GM21390 (cell line): Measurements from ENCODE around the gene CHMP1B.

Experiments
- ATAC-seq: cut with Tn5 transposase; IDR thresholded peaks from one replicate; pipeline ENCODE4 v1.9.1; 2021; ENCODE audit not compliant: unreplicated experiment

Gene CHMP1B, protein sequence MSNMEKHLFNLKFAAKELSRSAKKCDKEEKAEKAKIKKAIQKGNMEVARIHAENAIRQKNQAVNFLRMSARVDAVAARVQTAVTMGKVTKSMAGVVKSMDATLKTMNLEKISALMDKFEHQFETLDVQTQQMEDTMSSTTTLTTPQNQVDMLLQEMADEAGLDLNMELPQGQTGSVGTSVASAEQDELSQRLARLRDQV

DNA sequence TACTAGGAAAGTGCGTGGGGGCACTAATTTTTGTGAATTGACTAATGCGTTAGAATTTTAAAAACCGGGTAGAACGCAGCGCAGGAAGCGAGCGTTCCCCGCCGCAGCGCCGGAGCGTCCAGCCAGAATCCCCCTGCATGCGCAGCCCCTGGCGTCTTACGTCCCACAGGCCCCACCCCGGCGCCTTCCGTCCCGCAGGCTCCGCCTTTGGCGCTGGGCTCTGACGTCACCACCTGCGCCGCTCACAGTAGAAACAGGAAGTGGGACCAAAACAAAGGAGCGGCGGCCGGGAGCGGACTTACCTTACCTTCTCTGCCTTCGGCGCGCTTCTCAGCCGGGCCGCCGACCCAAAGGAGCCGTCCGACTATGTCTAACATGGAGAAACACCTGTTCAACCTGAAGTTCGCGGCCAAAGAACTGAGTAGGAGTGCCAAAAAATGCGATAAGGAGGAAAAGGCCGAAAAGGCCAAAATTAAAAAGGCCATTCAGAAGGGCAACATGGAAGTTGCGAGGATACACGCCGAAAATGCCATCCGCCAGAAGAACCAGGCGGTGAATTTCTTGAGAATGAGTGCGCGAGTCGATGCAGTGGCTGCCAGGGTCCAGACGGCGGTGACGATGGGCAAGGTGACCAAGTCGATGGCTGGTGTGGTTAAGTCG lies at the start of gene CHMP1B:
Gene CHMP1B, plus strand, starts transcription at position 268 of the 660 bp plus-strand sequence. Its CDS starts 99 bp downstream, at position 367.
- peak; percentile 87 for ATAC-seq

GRCh38 chr18:11801573-11801972 lies 49.6 kb upstream of the CHMP1B start:
- no peak for ATAC-seq

- ATAC-seq = no peak
These were observed 49.1 kb upstream of the CHMP1B start for GRCh38 chr18:11802158-11802557.

DNA sequence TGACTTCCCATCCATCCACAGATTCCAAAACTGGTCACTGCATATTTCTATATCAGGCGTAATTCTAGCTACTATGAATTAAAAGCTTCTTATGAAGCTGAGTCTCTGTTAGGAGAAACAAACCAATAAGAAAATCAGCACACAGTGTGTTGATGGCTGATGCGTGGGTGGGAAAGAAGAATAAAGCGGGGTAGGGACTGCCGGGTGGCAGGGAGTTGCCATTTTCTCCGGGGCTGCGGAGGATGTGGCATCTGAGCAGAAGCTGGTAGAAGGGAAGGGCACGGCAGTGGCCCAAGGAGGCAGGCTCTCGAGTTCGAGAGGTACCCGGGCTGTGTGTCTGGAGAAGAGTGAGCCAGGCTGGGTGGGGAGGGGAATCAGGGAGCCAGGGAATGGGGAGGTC lies 48.6 kb upstream of the CHMP1B start:
- ATAC-seq = no peak

DNA sequence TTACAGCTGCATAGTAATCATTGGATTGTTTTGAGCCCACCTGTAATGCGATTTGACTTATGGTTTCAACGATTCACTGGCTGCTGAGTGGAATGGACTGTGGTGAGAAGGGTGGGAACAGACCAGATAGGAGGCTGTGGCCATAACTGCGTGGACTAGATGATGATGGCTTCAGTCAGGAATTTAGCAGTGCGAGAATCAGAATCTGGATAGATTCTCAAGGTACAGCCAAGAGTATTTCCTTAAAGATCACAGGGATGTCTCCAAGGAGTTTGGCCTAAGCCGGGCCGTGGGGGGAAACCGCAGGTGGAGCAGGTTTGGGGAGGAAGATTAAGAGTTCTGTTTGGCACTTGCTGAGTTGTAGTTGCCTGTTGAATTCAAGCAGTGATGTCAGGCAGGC lies 44.0 kb upstream of the CHMP1B start:
- no peak for ATAC-seq

DNA sequence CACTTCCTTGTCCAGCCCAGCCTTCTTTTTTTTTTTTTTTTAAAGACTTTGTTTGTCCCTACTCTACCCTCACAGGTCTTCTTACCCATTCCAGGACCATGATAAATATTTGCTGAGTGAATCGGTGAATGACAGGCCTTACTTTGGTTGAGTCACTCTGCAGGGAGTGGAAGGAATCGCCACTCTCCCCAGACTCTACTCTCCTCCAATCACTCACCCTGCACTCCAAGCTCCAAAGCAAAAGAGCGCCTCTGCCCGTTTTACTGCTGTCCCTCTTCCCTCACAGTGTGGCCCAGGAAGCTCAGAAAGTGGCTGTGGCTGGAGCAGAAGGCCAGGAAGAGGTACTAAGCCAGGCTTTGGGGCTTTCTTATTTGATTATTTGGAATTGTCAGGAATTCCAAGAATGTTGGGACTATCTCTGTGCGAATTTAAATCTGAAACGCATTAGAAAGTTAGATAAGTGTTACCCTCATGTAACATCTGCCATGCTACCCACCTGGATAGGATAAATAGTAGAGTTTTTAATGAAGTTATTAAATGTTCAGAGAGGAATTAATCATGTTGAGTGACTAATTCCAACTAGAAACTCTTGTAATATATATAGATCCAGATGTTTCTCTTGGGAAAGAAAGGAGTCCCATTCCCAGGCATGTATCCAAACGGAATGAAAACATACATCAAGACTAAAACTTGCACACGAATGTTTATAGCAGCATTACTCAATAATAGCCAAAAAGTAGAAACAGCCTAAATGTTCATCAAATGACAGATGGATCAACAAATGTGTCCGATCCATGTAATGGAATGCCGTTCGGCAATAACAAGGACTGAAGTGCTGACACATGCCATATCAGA lies 43.0 kb upstream of the CHMP1B start:
- no peak for ATAC-seq

DNA sequence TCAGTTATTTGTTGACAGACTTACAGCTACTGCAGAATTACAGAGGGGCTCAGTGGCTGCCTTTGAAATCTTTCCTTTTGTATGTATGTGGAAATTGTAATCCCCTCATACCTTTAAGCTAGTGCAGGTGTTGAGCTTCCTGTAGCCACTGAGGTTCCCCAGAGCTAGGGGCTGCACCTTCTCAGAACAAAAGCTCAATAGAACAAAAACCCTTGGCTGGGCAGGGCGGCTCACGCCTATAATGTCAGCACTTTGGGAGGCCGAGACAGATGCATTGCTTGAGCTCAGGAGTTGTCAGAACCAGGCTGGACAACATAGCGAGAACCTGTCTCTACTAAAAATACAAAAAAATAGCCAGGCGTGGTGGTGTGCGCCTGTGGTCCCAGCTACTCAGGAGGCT lies 41.3 kb upstream of the CHMP1B start:
- ATAC-seq = no peak

GRCh38 chr18:11810379-11810778 lies 40.8 kb upstream of the CHMP1B start:
- ATAC-seq = no peak

DNA sequence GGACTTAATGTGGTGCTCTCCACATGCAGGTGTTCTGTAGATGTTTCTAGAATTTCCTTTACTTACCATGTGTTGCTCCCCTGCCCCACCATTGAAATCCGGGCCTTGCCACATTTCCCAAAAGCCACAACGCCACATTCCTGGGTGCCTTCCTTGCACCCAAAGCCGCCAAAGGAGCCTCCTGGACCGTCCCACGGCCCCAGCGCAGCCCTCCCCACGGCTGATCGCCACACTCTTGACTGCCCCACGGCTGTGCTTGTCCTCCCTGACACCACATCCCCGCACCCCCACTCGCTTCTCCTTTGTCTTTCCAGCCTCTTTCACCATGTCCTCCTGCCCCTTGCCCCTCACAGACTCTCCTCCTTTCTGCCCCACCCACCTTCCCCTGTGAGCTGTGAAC lies 40.2 kb upstream of the CHMP1B start:
- ATAC-seq = no peak

GRCh38 chr18:11817229-11817628 lies 34.0 kb upstream of the CHMP1B start:
- no peak for ATAC-seq

GRCh38 chr18:11818486-11819203 lies 32.6 kb upstream of the CHMP1B start:
- ATAC-seq = no peak

- no peak for ATAC-seq
These were observed 31.3 kb upstream of the CHMP1B start for GRCh38 chr18:11819938-11820337.

GRCh38 chr18:11820697-11821096 lies 30.5 kb upstream of the CHMP1B start:
- ATAC-seq = no peak

DNA sequence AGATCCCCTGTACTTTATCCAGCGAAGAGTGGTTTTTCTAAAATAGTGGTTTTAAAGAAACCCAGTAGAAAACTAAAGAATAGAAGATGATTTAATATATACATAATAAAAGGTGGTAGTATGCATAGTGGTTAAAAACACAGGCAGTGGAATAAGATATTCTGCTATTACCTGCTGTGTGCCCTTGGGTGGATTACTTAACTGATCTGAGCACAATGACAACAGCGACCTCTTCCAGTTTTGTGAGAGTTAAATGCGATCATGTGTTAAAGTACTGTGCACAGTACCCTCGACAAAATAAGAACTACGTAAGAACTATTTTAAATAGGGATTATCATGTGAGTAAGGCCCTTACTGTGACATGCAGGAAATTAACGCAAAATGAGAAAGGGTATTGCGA lies 30.0 kb upstream of the CHMP1B start:
- no peak for ATAC-seq

GRCh38 chr18:11821643-11822237 lies 29.5 kb upstream of the CHMP1B start:
- ATAC-seq = no peak

- no peak for ATAC-seq
These were observed 27.7 kb upstream of the CHMP1B start for GRCh38 chr18:11823545-11823944.

- ATAC-seq = no peak
These were observed 24.4 kb upstream of the CHMP1B start for GRCh38 chr18:11826836-11827235.

- ATAC-seq = no peak
These were observed 22.3 kb upstream of the CHMP1B start for GRCh38 chr18:11828786-11829432.

DNA sequence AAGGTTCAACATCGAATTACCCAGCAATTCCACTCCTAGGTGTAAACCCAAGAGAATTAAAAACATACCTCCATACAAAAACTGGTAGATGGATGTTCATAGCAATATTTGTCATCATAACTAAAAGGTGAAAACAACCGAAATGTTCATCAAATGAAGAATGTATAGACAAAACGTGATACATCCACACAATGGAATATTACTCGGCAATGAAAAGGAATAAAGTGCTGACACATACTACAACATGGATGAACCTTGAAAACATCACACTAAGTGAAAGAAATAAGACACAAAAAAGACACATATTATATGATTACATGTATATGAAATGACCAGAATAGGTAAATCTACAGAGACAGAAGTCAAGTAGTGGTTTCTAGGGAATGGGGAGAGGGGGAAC lies 20.6 kb upstream of the CHMP1B start:
- no peak for ATAC-seq

DNA sequence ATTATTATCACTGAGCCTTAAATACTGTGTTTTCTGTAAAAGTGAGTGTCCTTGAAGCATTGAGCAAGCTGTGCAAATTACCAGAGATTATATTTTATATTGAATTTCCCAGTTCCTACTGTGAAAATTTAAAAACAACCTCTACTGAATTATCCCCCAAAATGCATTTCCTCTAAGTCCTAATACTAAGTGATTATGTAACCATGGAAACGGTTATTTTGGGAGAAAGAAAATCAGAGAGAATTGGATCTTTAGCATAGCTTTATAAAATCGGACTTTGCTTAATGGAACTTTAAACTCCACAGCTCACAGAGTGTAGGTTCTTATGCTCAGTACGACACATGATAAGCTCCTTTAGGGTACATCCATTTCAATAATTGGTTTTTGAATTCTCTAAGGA lies 19.3 kb upstream of the CHMP1B start:
- no peak for ATAC-seq
